NCI-H2196 treated with DMSO at 0.1 percent for 48 hours (cell line): ENCODE measurements around the gene UCK2.

ENCODE experiments used
- DNase-seq: peaks from one replicate; lab custom pipeline; 2025; ENCODE audit not compliant: unreplicated experiment; lab: John Stamatoyannopoulos, UW

UCK2 gene

DNA sequence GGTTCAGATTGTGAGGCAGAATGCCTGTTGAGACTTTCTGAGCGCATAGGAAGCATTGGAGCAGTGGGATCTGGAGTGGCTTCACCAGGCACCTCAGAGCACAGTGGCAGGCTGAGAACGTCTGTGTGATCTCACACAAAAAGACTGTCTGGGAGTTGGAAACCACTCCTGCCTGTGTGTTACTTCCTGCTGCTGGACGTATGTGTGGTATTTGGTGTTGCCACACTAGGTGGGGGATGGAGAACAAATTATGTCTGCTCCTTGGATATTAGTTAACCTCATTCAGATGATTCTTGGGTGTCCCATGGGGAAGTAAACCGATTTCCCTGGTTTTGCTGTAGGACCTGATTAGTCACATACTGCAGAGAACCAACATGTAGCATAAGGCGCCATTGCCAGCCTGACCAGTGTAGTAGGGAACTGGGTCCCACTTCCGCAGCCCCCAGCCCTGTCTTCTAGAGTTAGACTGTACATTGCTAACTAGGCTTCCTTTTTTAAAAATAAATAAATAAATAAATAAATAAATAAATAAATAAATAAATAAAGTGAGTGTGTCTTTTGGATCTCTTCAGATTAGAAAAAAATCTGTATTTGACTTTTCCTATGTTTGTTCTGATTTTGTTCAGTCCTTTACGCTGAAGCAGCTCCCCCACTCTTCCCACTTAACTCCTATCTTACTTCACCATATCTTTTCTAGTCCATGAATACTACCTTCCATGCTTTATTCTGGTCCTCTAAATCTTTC is 26.9 kb downstream of the UCK2 start:
- no peak for DNase-seq

DNA sequence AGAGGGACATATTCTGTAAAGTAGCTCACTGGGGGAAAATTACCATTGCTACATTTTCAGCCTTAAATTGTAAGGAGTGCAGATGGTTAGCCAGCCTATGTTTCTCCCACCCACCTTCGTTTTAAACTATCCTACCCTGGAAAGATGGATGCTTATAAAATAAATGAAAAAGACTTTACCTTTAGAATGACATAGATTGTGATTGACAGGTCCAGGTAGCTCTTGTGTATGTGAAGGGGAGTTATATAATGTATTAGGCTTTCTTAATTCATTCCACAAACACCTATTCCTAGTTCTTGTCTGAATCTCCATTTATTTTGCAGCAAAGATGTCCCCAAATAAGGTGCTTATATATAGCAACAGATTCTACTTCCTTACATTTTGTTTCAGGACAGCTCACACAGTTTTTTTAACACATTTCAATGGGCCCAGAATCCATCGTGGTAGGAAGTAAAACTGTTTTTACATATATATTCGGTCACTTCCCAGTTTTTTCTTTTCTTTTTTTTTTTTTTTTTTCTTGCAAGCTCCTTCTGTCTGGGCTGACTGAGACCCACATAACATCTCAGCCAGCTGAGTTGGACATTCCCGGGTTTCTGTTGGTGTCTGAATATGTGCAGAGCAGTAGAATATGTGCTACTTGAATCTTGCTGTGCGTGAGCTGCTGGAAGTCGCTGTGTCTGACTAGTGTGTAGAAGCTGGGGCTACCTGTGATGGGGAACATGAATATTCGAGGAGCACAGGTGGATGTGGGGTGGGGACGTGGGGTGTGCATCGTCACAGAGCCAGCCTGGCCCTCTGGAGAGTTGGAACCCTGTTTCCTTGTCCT is 27.8 kb downstream of the UCK2 start:
- DNase-seq = no peak

DNA sequence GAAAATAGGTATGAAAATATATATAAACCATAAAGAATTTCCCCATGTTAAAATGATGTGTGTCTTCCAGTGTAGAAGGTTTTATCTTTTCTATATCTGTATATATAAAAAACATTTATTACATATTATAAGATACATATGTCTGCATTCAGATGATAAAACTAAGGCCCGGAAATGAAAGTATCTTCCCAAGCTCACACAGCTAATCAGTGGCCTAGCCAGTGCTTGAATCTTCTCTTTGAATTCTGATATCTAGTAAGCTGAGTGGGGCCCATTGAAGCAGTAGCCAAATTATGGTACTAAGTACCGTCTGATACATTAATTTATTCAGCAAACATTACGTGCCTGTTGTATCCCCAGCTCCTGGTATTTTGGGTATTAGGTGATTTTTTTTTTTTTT is 28.6 kb downstream of the UCK2 start:
- no peak for DNase-seq

DNA sequence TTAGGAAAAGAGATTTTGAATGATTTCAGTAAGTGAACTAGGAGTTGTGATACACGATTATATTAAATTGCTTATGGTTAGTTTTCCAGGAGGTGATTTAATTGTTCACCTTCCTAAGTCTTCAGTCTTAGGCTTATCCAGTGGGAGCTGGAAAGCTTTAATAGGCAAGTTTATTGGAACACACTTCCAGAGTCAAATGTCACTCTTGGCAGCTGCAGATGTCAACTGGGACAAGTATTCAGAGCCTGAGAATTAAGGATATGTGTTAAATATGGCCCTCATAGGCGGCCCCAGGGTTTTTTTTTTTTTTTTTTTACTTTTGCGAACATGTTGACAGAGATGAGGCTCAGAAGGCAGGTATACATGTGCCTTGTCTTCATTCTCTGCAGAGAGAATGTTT is 29.2 kb downstream of the UCK2 start:
- DNase-seq = no peak

DNA sequence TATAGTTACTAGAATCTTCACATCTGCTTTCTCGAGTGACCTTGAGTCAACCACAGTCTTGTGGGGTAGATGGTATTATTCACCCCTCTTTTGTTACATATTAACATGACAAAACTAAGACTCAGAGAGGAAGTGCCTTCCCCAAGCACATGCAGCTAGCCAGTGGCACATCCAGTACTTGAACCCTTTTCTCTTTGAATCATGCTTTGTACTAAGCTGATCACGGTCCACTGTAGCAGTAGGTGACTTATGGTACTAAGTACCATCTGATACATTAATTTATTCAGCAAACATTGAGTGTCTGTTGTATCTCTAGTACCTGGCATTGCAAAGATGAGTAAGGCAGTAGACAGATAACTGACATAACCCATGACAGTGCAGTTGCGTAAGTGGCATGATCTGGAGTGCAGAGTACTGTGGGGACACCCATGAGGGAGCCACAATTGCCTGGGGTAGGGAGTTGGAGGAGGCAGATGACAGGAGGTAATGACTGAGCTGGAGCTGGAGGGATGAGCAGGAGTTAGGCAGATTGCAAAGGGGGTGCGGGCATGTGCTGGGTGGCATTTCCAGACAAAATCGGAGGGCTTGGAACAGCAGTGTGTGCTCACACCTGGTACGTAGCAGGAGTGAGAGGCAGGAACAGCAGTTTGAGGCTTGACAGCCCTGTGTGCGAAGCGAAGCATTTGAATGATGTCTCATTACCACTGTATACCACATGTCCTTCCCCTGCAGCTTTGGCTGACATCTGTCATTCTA is 29.8 kb downstream of the UCK2 start:
- no peak for DNase-seq

DNA sequence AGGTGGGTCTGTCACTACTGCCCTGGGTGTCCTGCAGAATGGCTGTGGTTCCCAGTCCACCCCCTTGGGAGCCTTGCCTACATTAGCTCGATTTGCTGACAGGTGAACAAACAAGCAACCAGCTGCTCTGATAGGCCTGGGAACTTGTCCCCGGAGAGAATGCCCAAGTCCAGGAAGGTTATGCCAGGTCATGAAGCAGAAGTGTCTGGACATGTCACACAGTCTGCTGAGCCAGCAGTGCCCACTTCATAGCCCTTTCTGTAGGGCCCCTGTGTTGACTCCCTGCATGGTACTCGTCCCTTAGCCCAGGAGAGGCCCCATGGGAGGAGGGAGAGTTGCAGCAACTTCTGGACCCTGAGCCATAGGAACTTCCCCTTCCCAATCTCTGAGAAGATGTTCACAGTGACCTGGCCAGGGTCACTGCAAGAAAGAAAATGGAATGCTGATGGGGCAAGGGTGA is 31.0 kb downstream of the UCK2 start:
- no peak for DNase-seq

DNA sequence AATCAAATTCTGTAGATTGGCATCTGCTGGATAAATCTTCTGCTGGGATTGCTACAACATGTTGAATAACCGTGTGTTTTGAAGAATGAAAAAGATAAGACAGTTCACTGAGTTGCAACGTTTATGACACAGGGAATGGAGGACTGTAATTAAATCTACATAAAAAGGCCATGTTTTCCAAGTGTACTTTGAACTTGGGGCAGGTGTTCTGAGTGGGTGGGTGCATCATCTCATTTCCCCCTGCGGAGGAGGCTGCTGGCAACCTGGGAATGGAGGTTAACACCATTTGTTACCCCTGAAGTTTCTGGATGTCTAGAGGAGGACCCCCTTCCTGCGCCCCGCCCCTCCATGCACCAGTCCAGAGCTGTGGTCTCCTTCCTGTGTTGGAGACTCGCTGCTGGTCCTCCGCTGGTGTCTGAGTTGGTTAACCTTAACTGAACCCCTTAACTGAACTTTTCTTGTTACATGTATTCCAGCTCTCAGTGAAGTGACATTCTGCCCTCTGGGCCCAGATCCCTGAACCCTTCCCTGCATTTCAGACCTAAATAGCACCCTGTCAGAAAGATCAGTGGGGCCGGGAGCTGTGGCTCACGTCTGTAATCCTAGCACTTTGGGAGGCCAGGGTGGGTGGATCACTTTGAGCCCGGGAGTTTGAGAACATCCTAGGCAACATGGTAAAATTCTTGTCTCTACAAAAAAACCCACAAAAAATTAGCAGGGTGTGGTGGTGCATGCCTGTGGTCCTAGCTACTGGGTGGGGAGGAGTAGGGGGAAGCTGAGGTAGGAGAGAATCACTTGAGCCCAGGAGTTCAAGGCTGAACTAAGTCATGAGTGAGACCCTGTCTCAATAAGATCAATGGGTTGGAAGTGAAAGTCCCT is 31.8 kb downstream of the UCK2 start:
- no peak for DNase-seq

DNA sequence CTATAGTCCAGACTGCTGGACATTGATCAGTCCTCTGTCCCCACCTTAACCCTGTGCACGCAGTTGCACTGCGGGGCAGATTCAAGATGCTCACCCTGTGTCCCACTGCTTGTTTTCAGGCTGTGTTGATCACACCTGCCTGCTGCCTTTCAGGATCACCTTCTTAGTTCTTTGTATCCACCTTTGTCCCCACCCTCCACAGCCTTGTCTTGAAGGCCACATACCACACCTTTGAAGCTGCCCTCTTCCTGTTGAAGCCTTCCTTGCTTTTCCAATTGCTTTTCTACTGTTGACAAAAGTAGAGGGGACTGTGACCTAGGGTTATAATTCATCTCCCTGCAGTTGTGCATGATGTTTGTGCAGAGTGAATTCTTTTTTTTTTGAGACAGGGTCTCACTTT is 32.7 kb downstream of the UCK2 start:
- no peak for DNase-seq

DNA sequence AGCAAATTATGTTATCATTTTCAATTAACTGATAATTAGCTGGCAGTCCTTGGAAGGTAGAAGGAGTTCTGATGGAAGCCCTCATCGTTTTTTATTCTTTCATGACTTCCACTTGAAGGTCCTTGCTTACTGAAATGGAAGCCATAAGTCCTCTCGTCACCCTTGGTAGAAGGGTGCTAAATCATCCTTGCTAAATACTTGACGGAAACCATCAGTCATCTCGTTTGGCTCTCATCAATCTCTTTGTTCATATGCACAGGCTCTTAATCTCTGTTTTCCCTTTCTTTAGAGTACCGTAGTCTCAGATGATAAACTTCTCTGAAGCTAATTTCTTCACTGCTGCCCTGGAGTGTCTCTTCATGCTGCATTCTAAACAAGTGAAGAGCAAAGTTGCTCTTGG is 34.5 kb downstream of the UCK2 start:
- DNase-seq = no peak

DNA sequence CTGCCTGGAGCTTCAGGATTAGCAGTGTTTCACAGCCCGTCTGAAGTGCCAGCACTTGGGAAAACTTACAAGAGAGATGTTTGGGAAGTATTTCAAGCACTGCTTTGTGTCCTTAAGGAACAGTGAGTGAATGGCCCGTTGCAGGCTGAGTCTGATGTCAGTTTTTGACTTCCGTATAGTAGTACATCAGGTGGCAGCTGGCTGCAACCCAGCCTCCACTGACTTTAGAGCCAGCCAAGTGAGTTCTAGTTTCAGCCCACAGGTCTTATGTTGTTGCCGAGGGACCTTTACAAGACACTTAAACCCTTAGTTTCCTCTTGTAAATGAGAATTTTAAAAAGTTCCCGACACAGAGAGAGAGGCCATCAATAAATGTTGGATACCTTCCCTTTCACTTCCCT is 35.0 kb downstream of the UCK2 start:
- DNase-seq = no peak

DNA sequence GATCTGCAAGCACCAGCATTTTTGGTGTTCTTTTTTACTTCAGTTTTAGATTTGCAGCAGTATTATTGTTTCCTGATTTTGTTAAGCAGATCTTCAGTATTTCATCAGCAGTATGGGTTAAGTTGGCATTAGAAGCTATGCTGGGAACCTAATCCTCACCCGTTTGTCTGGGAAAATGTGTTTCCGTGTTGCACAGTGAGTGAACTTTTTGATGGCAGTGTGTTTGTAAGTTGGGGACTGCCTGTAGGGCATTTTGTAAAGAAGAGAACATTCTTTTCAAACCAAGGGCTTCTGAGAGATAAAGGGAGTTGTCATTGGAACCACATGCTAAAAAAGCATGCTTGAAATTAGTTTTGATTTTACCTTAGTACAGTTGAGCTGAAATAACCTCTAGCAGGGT is 35.9 kb downstream of the UCK2 start:
- DNase-seq = no peak

DNA sequence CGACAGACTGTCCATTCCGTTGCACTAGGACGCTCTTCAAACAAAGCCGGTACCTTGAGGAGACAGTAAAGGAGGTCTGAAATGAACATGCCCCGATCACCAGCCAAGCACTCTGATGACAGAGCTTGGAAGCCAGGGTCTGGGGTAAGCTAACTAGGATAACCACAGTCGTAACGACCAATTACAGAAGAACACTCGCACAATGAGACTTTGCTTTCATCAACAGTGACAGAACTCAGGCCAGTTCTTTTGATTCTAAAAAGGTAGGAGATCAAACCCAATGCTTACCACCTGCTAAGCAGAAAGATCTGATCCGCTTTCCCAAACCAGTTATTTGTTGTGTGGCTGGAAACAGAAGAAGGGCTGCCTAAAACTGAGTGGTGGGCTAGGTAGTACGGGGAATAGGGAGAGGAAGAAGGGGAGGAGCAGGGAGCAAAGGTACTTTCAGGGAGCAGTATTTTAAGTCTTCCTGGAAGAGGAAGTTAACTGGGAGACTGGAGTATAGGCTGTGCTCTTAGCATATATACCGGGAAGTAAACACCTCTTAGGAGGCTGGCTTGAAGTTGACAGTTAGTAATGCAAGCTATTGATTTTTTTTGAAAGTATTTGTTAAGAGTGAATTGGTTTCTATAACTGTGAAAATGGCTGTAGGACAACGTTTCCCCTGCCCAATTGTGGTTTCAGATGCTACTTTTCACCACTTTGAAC is 38.4 kb downstream of the UCK2 start:
- DNase-seq = no peak

DNA sequence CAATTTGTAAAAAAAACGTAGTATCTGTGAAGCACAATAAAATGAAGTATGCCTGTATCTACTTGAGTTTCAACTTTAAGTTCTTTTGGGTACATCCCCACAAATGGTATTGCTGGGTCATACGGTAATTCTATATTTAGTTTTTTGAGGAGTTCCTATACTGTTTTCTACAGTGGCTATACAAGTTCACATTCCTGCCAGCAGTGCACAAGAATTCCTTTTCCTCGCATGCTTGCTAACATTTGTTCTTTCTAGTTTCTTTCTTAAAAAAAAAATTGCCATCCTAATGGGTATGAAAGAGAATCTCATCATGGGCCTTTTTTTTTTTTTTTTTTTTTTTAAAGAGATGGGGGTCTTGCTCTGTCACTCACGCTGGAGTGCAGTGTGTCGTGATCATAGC is 41.9 kb downstream of the UCK2 start:
- no peak for DNase-seq

DNA sequence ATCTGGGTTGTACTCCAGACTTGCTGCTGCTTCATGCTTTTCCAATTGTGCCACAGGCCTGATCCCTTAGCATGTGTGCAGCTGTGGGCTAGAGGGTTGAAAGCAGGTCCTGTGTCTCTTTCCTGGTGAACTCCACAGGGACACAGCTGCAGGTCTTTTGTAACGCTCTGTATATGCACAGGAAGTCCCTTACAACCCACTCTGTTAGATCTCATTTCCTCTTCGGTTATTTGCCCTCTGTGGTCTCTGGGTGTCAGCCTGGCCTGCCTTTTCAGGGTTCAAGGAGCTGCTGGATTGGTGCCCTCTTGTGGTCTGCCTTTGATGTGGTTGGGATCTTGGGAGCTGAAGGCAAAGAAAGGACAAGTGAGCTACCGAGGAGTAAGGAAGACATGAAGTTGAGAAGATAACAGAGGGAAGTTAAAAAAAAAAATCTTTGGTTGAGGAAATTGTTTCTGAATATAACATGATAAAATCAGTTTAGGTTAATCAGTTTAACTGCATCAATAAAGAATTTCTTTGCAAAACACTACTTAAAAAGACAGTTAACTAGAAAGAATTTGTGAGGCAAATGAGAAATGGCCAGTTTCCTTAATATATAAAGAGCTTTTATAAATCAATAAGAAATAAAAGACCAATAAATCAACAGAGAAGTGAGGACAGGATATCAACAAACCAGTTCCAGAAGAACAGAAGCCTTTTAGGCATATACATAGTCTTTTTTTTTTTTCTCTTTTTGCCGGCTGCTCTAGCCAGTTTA is 44.1 kb downstream of the UCK2 start:
- DNase-seq = peak; percentile 27

DNA sequence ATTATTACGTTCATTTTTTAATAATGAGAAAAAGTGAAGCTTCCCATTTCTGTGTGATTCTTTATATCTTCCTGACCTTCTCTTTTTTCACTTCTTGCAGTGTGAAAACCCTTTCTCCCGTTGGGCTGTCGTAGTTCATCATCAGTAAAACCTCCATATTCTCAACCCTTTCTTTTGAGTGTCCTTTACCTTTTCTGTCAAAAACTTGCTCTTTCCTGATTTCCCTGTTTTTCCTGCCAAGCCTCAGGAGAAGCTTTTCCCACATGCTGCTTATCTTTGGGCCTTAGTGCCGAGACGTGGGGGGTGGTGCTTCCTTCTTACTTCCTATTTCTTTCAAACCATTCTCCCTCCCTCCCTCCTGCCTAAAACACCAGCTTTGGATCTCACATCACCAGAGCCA is 46.1 kb downstream of the UCK2 start:
- DNase-seq = no peak

DNA sequence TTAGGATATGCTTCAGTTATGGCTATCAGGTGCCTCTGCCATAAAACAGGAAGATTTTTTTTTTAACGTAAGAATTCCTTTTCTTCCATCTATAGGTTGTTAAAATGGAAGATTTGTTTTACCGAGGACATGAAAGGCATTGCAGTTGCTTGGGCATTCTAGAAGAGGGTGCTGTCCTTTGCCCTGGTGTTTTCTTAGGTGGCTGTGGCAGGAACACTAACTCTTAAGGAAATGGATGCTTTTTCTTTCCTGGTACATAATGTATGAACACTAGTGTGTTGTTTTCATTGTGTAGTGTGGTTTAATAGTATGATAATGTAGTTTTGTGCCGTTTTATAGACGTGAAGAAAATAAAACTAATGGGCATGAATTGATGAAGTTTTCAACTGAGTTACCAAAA is 47.2 kb downstream of the UCK2 start:
- no peak for DNase-seq

DNA sequence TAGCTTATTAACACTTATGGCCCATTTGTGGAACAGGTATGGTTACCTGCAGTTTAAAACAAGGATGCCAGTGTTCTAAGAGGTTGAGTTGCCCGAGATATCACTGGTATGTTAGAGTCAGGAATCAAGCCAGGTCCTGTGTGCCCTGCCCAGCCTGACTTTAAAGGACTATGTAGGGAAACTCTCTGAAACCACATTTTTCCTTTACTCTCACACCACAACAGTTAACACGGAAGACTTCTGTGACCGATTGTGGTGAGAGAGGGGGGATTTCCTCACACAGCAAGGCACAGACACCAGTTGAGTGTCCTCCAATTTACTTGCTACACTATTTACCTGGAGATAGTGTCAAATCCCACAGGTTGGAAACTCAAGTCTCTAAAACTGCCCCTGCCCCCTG is 47.8 kb downstream of the UCK2 start:
- no peak for DNase-seq

DNA sequence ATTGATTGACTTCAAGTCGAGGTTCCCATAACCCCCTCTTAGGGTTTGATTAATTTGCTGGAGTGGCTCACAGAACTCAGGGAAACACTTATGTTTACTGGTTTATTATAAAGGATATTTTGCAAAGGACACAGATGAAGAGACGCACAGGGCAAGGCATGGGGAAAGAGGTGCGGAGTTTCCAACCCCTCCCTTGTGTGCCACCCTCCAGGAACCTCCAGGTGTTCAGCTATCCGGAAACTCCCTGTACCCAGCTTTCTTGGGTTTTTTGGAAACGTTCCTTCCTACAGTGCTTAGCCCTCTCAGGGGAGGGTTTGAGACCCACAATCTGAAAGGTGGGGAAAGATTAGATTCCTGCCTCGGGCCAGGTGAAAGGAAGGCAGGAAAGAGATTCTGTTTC is 48.2 kb downstream of the UCK2 start:
- DNase-seq = no peak

DNA sequence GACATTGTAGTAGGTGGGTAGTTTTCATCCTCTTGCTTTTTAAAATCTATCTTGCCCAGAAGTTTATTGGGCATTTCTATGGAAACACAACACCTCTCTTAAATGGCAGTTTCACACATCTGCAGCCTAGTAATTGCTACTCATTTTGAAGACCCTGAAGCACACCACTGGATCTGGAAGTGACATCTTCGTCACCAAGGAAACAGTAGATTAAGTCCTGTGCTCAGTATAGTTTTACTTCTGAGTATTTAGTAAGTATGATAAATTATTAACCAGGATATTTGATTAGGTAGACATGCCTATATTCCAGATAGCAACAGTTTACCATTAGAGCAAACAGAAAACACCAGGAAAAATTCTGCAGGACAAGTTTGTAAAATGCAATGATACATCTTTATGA is 48.7 kb downstream of the UCK2 start:
- DNase-seq = no peak

DNA sequence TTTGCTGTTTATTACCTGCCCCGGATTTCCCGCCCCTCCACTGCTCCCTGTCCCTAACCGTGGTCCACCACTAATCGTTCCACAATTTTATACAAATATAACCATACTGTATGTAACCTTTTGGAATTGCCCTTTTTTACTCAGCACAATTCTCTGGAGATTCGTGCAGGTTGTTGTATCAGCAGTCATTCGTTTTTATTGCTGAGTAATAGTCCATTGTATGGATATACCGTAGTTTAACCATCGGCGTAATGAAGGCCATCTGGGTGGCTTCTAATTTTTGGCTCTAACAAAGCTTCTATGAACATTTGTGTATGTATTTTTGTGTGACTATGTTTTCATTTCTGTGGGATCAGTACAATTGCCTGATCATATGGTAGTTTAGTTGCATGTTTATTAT is 50.0 kb downstream of the UCK2 start:
- no peak for DNase-seq
